K562 (cell line): ENCODE results near the gene SGCG. TPM values are rescaled to one million over a fixed set of nuclear protein-coding genes. Genes with fewer than 3 reads are reported as not detected.

Experiments
- ATAC-seq: fragments of 200-7000 bp; cut with Tn5 transposase; 3 replicates; pipeline ENCODE4 v1.9.1; 2020; ENCODE audit warnings: moderate library complexity
- BruUV-seq: library from RNA; stranded (reverse); fragments of 400-500 nt; replicated peaks from 2 replicates; lab custom pipeline; 2021; lab: Mats Ljungman, UMichigan
- CTCF ChIA-PET: fragments of 300-600 bp; formaldehyde crosslinking; extraction: SDS; loops from one replicate; lab custom pipeline; 2021; ENCODE audit warnings: low intra/inter-chr PET ratio; lab: Yijun Ruan, JAX
- POLR2A ChIA-PET: fragments of 300-600, 350-650 bp; sonication (Branson Sonifier 250); formaldehyde crosslinking; extraction: SDS; loops from one replicate; lab custom pipeline; 2021; ENCODE audit warnings: antibody characterized with exemption, inconsistent platforms; lab: Yijun Ruan, JAX
- DNase-seq, 4 experiments: peaks; one replicate each; pipeline versions ENCODE4 v3.0.0 to v3.0.0-alpha.2; 2011 to 2018; ENCODE audit warnings: low spot score in 3 of 4, mixed read lengths in 3 of 4; ENCODE audit errors: extremely low read depth in 1 of 4
- FAIRE-seq: peaks from 2 replicates; lab custom pipeline; 2011; peaks lifted over from hg19 to GRCh38; lab: Jason Lieb, UNC
- H2AFZ ChIP-seq: 2 replicates; pipeline ENCODE4 v1.6.0; 2011; ENCODE audit warnings: low read depth, low read length, control low read depth, inconsistent platforms
- H3K27ac ChIP-seq: fragments of 200-600 bp; 3 replicates; pipeline ENCODE4 v1.8.0; 2011; ENCODE audit warnings: low read depth, mild to moderate bottlenecking, control low read depth, inconsistent platforms, low read length, moderate library complexity, mixed read lengths; ENCODE audit errors: extremely low read depth
- H3K27me3 ChIP-seq, 2 experiments: fragments of 300-600 bp in 1 of 2; 2 replicates in 1 of 2; 3 replicates in 1 of 2; pipeline versions ENCODE4 v1.6.0 to v1.8.0; 2011; ENCODE audit warnings: inconsistent platforms in 2 of 2, low read length in 2 of 2, mild to moderate bottlenecking in 1 of 2, mixed read lengths in 1 of 2, moderate library complexity in 1 of 2; ENCODE audit not compliant: control insufficient read depth in 2 of 2, insufficient read depth in 2 of 2
- H3K36me3 ChIP-seq: fragments of 300-600 bp; 3 replicates; pipeline ENCODE4 v1.8.0; 2011; ENCODE audit warnings: mild to moderate bottlenecking, low read length, inconsistent platforms; ENCODE audit not compliant: control insufficient read depth, insufficient read depth
- H3K4me1 ChIP-seq, 2 experiments: fragments of 200-600 bp in 1 of 2; replicated peaks in 1 of 2; 2 replicates in 1 of 2; 3 replicates in 1 of 2; pipeline versions ENCODE4 v1.5.1 to v1.8.0; 2011; ENCODE audit warnings: inconsistent platforms in 2 of 2, low read length in 2 of 2, mild to moderate bottlenecking in 1 of 2, mixed read lengths in 1 of 2, moderate library complexity in 1 of 2; ENCODE audit not compliant: control insufficient read depth in 2 of 2, insufficient read depth in 2 of 2
- H3K4me2 ChIP-seq: 2 replicates; pipeline ENCODE4 v1.6.1; 2011; ENCODE audit warnings: low read length, control low read depth, inconsistent platforms, mixed read lengths; ENCODE audit not compliant: insufficient read depth
- H3K4me3 ChIP-seq: fragments of 200-600 bp; sonication (generic), shearing (Covaris generic); 2 replicates; pipeline ENCODE4 v1.5.1; 2016; ENCODE audit warnings: control low read depth, inconsistent platforms
- H3K79me2 ChIP-seq: fragments of 200-600 bp; 3 replicates; pipeline ENCODE4 v1.8.0; 2011; ENCODE audit warnings: low read length, inconsistent platforms; ENCODE audit not compliant: control insufficient read depth, insufficient read depth
- H3K9ac ChIP-seq, 2 experiments: 2 replicates each; pipeline versions ENCODE4 v1.6.0 to v1.6.1; 2011; ENCODE audit warnings: low read depth in 2 of 2, low read length in 2 of 2, control low read depth in 1 of 2, inconsistent platforms in 1 of 2, mild to moderate bottlenecking in 1 of 2, mixed read lengths in 1 of 2; ENCODE audit not compliant: insufficient read depth in 1 of 2
- H3K9me1 ChIP-seq: one replicate; pipeline ENCODE4 v1.6.0; 2011; ENCODE audit warnings: inconsistent platforms, mild to moderate bottlenecking, low read length, moderate library complexity; ENCODE audit not compliant: control insufficient read depth, insufficient read depth
- H3K9me3 ChIP-seq: replicated peaks from 2 replicates; pipeline ENCODE4 v1.5.1; 2011; ENCODE audit warnings: low read depth, low read length, inconsistent platforms; ENCODE audit not compliant: control insufficient read depth, insufficient read depth
- H4K20me1 ChIP-seq: replicated peaks from 2 replicates; pipeline ENCODE4 v1.6.1; 2011; ENCODE audit warnings: low read length, inconsistent platforms, mixed read lengths; ENCODE audit not compliant: control insufficient read depth, insufficient read depth
- ELK3 ChIP-seq: fragments of 450-650 bp; formaldehyde crosslinking; IDR thresholded peaks from 2 replicates; pipeline ENCODE4 v1.4.0; 2020; ENCODE audit warnings: mild to moderate bottlenecking
- SAFB2 ChIP-seq: fragments of 200-400 bp; formaldehyde crosslinking; IDR thresholded peaks from 2 replicates; pipeline ENCODE4 v1.6.1; 2018; ENCODE audit warnings: borderline replicate concordance, low read length, low read depth, moderate library complexity; ENCODE audit not compliant: severe bottlenecking
- ZNF224 ChIP-seq: sonication (generic); formaldehyde crosslinking; IDR thresholded peaks from 2 replicates; pipeline ENCODE4 v1.8.0; 2022; ENCODE audit warnings: mild to moderate bottlenecking, missing genetic modification reagents
- WGBS: fragments of 100-300 bp; shearing (Covaris generic); methylation state at CpG from one replicate; pipeline ENCODE4 v1.1.6; 2016; ENCODE audit warnings: low coverage, mixed read lengths; ENCODE audit not compliant: insufficient coverage; ENCODE audit errors: missing lambda C conversion rate; 5-methylcytosine and 5-hydroxymethylcytosine counted together
- in situ Hi-C: fragments of 300-500 bp; cut with MboI; formaldehyde crosslinking; loops from 4 replicates; pipeline ENCODE4 v1.15.0; 2018; ENCODE audit warnings: inconsistent platforms, mixed read lengths
- intact Hi-C: fragments of 100-400 bp; cut with micrococcal nuclease; formaldehyde crosslinking; loops from 2 replicates; pipeline ENCODE4 v1.14.2; 2022
- polyA plus RNA-seq, 8 experiments: library from polyadenylated mRNA; depleted of rRNA in 4 of 8; stranded (reverse) in 5 of 8; unstranded in 3 of 8; fragments of >200 nt; fragmentation: Nextera tagmentation in 2 of 8; fragmentation: Illumina TruSeq in 1 of 8; extraction: Ambion mirVana in 2 of 8; extraction: Trizol in 1 of 8; gene quantifications; 2 replicates each; pipeline versions ENCODE4 v1.2.1 to v1.2.3, GENCODE V29; 2011 to 2014; ENCODE audit warnings: inconsistent platforms in 1 of 8, missing spikeins in 1 of 8
- total RNA-seq, 7 experiments: library from RNA; depleted of rRNA in 6 of 7; stranded (reverse); fragments of >200 nt in 6 of 7; fragmentation: Illumina TruSeq in 2 of 7; extraction: Trizol in 2 of 7; gene quantifications; 2 replicates each; pipeline versions ENCODE4 v1.2.1 to v1.2.3, GENCODE V29; 2011 to 2021; ENCODE audit warnings: low replicate concordance in 1 of 7
- TF ChIP-seq, protein P1 (sequence below): IDR thresholded peaks from 3 replicates; pipeline ENCODE4 v1.6.1; 2011; ENCODE audit warnings: borderline replicate concordance, mild to moderate bottlenecking; ENCODE audit not compliant: insufficient read length, insufficient read depth
- TF ChIP-seq, protein P2 (sequence below): fragments of 250-450 bp; sonication (Bioruptor Pico); IDR thresholded peaks from 2 replicates; pipeline ENCODE4 v1.4.0; 2020; ENCODE audit warnings: mild to moderate bottlenecking, moderate library complexity

SGCG gene
- total and polyA plus RNA-seq, 9 of the 15 experiments (the other 6 are each of a cell fraction or from before 2014, with no cell fraction given) = 0.04 to 0.44 (median 0.34) TPM

DNA sequence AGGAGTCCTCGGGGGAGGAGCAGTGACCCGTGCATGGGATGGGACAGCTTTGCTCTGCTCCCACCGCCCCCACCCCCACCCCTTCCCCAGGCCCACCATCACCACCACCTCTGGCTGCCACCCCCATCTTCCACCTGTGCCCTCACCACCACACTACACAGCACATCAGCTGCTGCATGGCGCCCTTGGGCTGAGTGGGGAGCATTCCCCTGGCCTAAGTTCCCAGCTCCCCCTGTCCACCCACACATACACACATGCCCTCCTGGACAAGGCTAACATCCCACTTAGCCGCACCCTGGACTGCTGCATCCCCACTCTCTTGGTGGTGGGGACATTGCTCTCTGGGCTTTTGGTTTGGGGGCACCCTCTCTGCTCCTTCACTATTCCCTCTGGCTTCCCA is 46.2 kb upstream of the SGCG start:
- CTCF ChIA-PET = no interaction called here
- BruUV-seq = no TSS peak
- Histone ChIP-seq H3K27ac (no peak overlapping the region), H3K9me3 (no peaks in the 10 kb centered on the region), H3K79me2 (no peaks in the 10 kb centered on the region), H3K9ac (no peak overlapping the region), H3K9me1 (no peaks in the 10 kb centered on the region), H2AFZ (no peak overlapping the region), H3K27me3 (no peaks in the 10 kb centered on the region), H4K20me1 (no peaks in the 10 kb centered on the region), H3K4me3 (no peak overlapping the region), H3K4me2 (no peak overlapping the region), H3K4me1 (no peaks in the 10 kb centered on the region), H3K36me3 (no peaks in the 10 kb centered on the region)
- FAIRE-seq = no peak
- POLR2A ChIA-PET = no interaction called here
- no peak for ATAC-seq
- WGBS = 0% methylated on average over 1 of the region's 5 CpGs
- intact Hi-C loops (no loop called here), in situ Hi-C loops (no loop called here)
- no peak for DNase-seq
- TF ChIP-seq ZNF224 = no peak
- no peak for TF ChIP-seq SAFB2
- TF ChIP-seq ELK3 (CRISPR knock-in tag) = no peak
- TF ChIP-seq, protein P1, sequence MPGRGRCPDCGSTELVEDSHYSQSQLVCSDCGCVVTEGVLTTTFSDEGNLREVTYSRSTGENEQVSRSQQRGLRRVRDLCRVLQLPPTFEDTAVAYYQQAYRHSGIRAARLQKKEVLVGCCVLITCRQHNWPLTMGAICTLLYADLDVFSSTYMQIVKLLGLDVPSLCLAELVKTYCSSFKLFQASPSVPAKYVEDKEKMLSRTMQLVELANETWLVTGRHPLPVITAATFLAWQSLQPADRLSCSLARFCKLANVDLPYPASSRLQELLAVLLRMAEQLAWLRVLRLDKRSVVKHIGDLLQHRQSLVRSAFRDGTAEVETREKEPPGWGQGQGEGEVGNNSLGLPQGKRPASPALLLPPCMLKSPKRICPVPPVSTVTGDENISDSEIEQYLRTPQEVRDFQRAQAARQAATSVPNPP = no peak
- TF ChIP-seq, protein P2, sequence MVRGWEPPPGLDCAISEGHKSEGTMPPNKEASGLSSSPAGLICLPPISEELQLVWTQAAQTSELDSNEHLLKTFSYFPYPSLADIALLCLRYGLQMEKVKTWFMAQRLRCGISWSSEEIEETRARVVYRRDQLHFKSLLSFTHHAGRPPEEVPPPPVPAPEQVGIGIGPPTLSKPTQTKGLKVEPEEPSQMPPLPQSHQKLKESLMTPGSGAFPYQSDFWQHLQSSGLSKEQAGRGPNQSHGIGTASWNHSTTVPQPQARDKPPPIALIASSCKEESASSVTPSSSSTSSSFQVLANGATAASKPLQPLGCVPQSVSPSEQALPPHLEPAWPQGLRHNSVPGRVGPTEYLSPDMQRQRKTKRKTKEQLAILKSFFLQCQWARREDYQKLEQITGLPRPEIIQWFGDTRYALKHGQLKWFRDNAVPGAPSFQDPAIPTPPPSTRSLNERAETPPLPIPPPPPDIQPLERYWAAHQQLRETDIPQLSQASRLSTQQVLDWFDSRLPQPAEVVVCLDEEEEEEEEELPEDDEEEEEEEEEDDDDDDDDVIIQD = no peak
